Lower leg skin (tissue), 4 donors: ENCODE results near the gene KCNJ3. TPM values are rescaled to one million over a fixed set of nuclear protein-coding genes. Genes with fewer than 3 reads are reported as not detected.

Source experiments
- DNase-seq, 2 donors: peaks; one replicate each; pipeline ENCODE4 v3.0.0-alpha.2; 2019; ENCODE audit warnings: low spot score in 2 of 2
- H3K4me3 ChIP-seq: fragments of 200-600 bp; sonication (generic); 2 replicates; pipeline ENCODE4 v1.5.1; 2017; ENCODE audit warnings: mild to moderate bottlenecking, low read depth; ENCODE audit not compliant: poor library complexity, severe bottlenecking
- CTCF ChIP-seq, 3 donors: fragments of 450-650 bp; IDR thresholded peaks; one replicate each; pipeline ENCODE4 v1.5.1; 2016; ENCODE audit warnings: antibody characterized with exemption in 3 of 3, mild to moderate bottlenecking in 3 of 3, moderate library complexity in 2 of 3
- POLR2A ChIP-seq, 2 donors: fragments of 450-650 bp; IDR thresholded peaks; one replicate each; pipeline ENCODE4 v1.6.1; 2016 to 2017; ENCODE audit warnings: antibody characterized with exemption in 2 of 2, mild to moderate bottlenecking in 1 of 2, moderate library complexity in 1 of 2
- WGBS, 2 donors: methylation state at CpG; one replicate each; pipeline ENCODE4 v1.1.5; 2018; 5-methylcytosine and 5-hydroxymethylcytosine counted together
- intact Hi-C: fragments of 100-400 bp; cut with DNase I; formaldehyde crosslinking; loops from one replicate; pipeline ENCODE4 v1.15.0; 2023; ENCODE audit warnings: low total_unique reads
- total RNA-seq, 4 donors: library from RNA; depleted of rRNA; stranded (reverse); fragments of >200 nt; gene quantifications; one replicate each; pipeline ENCODE4 v1.1.0, GENCODE V29; 2016

The KCNJ3 gene
- total RNA-seq, 4 donors from 2014 or later, result 0.08 to 0.42 (median 0.42) TPM; not detected in 1

GRCh38 chr2:154697418-154698252, 860 bp upstream of the KCNJ3 start:
- TF ChIP-seq POLR2A (IDR thresholded peaks at IDR 0.05) (no peak), CTCF (IDR thresholded peaks at IDR 0.05) (no peak)
- intact Hi-C loops, result no loop called here
- 0 to 2% methylated on average over 31 to 42 of the region's 69 CpGs for WGBS, 2 donors

GRCh38 chr2:154698721-154699574, 453 bp downstream of the KCNJ3 start:
- intact Hi-C loops, result no loop called here
- H3K4me3 ChIP-seq, result no peak overlapping the region
- DNase-seq, result no peak
- whole genome bisulfite sequencing, 2 donors, result 6 to 10% methylated on average over 42 to 59 of the region's 60 CpGs
- no peak for TF ChIP-seq POLR2A (IDR thresholded peaks at IDR 0.05)
- TF ChIP-seq CTCF (IDR thresholded peaks at IDR 0.05), result no peak

More at GRCh38 chr2:154697418-154698252, 860 bp upstream of the KCNJ3 start:
- no peak overlapping the region for H3K4me3 ChIP-seq
- DNase-seq, result no peak

- intact Hi-C loops, result no loop called here
- H3K4me3 ChIP-seq, result no peak overlapping the region
- 37 to 40% methylated on average over 10 of the region's 10 CpGs for WGBS, 2 donors
These were observed 1.1 kb downstream of the KCNJ3 start for GRCh38 chr2:154699575-154699930.

GRCh38 chr2:154700136-154700535, 1.6 kb downstream of the KCNJ3 start:
- 56 to 58% methylated on average over 4 of the region's 4 CpGs for WGBS, 2 donors
- TF ChIP-seq POLR2A (IDR thresholded peaks at IDR 0.05) (no peak), CTCF (IDR thresholded peaks at IDR 0.05) (no peak)
- DNase-seq, result no peak
- no peak overlapping the region for H3K4me3 ChIP-seq
- intact Hi-C loops, result loop anchor here (5.0 kb wide), 1 partner anchor 1297 kb away; no protein-coding TSS in a partner anchor

More at GRCh38 chr2:154699575-154699930, 1.1 kb downstream of the KCNJ3 start:
- DNase-seq, result no peak
- TF ChIP-seq CTCF (IDR thresholded peaks at IDR 0.05) (no peak), POLR2A (IDR thresholded peaks at IDR 0.05) (no peak)

- intact Hi-C loops, result loop anchor here (5.0 kb wide), 1 partner anchor 1292 kb away; no protein-coding TSS in a partner anchor
- WGBS, 2 donors, result 84 to 91% methylated on average over 4 of the region's 4 CpGs
- H3K4me3 ChIP-seq, result no peak overlapping the region
- no peak for DNase-seq
- no peak for TF ChIP-seq POLR2A (IDR thresholded peaks at IDR 0.05)
- no peak for TF ChIP-seq CTCF (IDR thresholded peaks at IDR 0.05)
These were observed 6.5 kb downstream of the KCNJ3 start for GRCh38 chr2:154704991-154705390.
